C4-2B (cell line): ENCODE data around the gene COL15A1.

Source experiments
- ZFX ChIP-seq: fragments of 450-650 bp; IDR thresholded peaks from 2 replicates; pipeline ENCODE4 v1.6.1; 2017
- TF ChIP-seq, protein P1 (sequence below): fragments of 450-650 bp; conservative IDR thresholded peaks from 2 replicates; pipeline ENCODE4 v1.5.1; 2017; ENCODE audit warnings: mild to moderate bottlenecking

DNA sequence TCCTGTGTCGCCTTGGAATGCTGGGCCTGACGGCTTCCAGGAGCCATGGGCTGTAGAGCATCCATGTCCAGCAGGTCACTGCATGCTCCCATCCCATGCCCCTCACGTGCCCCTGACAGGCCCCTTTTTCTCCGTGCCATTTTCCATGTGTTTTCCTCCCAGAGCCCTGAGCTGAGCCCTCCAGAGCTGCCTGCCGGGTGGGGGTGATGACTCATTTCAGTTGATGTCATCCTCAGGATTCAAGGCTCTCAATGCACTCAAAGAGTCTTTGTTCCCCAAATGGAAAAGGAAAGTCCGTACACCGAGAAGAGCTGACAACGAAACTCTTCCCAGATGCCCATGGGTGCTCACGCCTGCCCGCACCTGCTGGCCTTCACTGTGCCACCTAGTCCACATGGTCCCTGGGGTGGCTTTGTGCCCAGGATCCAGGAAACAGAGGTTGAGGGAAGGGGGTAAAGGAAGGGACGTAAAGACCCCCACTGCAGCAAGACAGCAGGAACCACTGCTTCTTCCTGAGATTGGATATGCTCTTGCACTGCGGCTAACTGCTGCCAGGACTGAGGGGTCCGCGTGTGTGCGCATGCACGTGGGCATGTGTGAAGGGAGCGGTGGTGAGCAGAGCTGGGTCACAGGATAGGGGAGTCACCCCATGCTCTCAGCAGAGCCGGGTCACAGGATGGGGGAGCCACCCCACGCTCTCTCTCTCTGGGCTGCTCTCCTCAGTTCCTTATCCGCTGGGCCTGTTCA, 27.6 kb downstream of the COL15A1 start:
- TF ChIP-seq, protein P1, sequence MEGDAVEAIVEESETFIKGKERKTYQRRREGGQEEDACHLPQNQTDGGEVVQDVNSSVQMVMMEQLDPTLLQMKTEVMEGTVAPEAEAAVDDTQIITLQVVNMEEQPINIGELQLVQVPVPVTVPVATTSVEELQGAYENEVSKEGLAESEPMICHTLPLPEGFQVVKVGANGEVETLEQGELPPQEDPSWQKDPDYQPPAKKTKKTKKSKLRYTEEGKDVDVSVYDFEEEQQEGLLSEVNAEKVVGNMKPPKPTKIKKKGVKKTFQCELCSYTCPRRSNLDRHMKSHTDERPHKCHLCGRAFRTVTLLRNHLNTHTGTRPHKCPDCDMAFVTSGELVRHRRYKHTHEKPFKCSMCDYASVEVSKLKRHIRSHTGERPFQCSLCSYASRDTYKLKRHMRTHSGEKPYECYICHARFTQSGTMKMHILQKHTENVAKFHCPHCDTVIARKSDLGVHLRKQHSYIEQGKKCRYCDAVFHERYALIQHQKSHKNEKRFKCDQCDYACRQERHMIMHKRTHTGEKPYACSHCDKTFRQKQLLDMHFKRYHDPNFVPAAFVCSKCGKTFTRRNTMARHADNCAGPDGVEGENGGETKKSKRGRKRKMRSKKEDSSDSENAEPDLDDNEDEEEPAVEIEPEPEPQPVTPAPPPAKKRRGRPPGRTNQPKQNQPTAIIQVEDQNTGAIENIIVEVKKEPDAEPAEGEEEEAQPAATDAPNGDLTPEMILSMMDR: no peak
- TF ChIP-seq ZFX: no peak
